IMR-90 (cell line): ENCODE measurements around the gene KIF3A. TPM values are rescaled to one million over a fixed set of nuclear protein-coding genes. Genes with fewer than 3 reads are reported as not detected.

Source experiments
- ATAC-seq: fragments of 200-7000 bp; cut with Tn5 transposase; 2 replicates; pipeline ENCODE4 v1.9.1; 2020; ENCODE audit warnings: low read depth, mild to moderate bottlenecking, moderate library complexity
- BruUV-seq: library from RNA; stranded (reverse); fragments of 400-500 nt; replicated peaks from 2 replicates; lab custom pipeline; 2021; lab: Mats Ljungman, UMichigan
- CTCF ChIA-PET: fragments of 300-600 bp; formaldehyde crosslinking; extraction: SDS; loops from one replicate; lab custom pipeline; 2021; ENCODE audit warnings: antibody characterized with exemption; lab: Yijun Ruan, JAX
- POLR2A ChIA-PET: fragments of 300-600 bp; sonication (Branson Sonifier 250); formaldehyde crosslinking; loops from one replicate; lab custom pipeline; 2022; ENCODE audit warnings: antibody characterized with exemption; ENCODE audit not compliant: unreplicated experiment; lab: Charles Lee
- DNase-seq: peaks from one replicate; pipeline ENCODE4 v3.0.0; 2013
- H2AFZ ChIP-seq: replicated peaks from 2 replicates; pipeline ENCODE3; 2013; ENCODE audit warnings: low read length, mild to moderate bottlenecking; ENCODE audit not compliant: poor library complexity
- H2AK5ac ChIP-seq: 2 replicates; pipeline ENCODE4 v1.6.1; 2013; ENCODE audit warnings: low read depth, low read length, inconsistent platforms
- H2AK9ac ChIP-seq: replicated peaks from 2 replicates; pipeline ENCODE3; 2013; ENCODE audit warnings: mild to moderate bottlenecking, low read depth, low read length, moderate library complexity; ENCODE audit not compliant: poor library complexity
- H2BK120ac ChIP-seq: 2 replicates; pipeline ENCODE4 v1.6.1; 2013; ENCODE audit warnings: low read depth, low read length, inconsistent platforms
- H2BK15ac ChIP-seq: 3 replicates; pipeline ENCODE4 v1.6.1; 2013; ENCODE audit warnings: low read depth, low read length, inconsistent platforms
- H2BK20ac ChIP-seq: 2 replicates; pipeline ENCODE4 v1.6.1; 2013; ENCODE audit warnings: low read depth, mild to moderate bottlenecking, inconsistent platforms, low read length, moderate library complexity
- H2BK5ac ChIP-seq: 2 replicates; pipeline ENCODE4 v1.6.1; 2013; ENCODE audit warnings: mild to moderate bottlenecking, low read depth, low read length, inconsistent platforms; ENCODE audit not compliant: poor library complexity, severe bottlenecking
- H3K14ac ChIP-seq: replicated peaks from 2 replicates; pipeline ENCODE4 v1.6.1; 2013; ENCODE audit warnings: low read depth, low read length, inconsistent platforms
- H3K18ac ChIP-seq: 2 replicates; pipeline ENCODE4 v1.6.1; 2013; ENCODE audit warnings: low read depth, low read length, control low read depth
- H3K23ac ChIP-seq: 2 replicates; pipeline ENCODE4 v1.6.1; 2013; ENCODE audit warnings: low read depth, low read length, inconsistent platforms
- H3K27ac ChIP-seq: 2 replicates; pipeline ENCODE4 v1.5.1; 2013; ENCODE audit warnings: mild to moderate bottlenecking, control low read depth, low read length; ENCODE audit not compliant: insufficient read depth
- H3K27me3 ChIP-seq: 2 replicates; pipeline ENCODE4 v1.6.1; 2013; ENCODE audit warnings: low read length; ENCODE audit not compliant: control insufficient read depth, insufficient read depth
- H3K36me3 ChIP-seq: 2 replicates; pipeline ENCODE4 v1.6.1; 2013; ENCODE audit warnings: low read length, mixed read lengths; ENCODE audit not compliant: control insufficient read depth, insufficient read depth
- H3K4ac ChIP-seq: 2 replicates; pipeline ENCODE4 v1.6.1; 2013; ENCODE audit warnings: low read depth, low read length, inconsistent platforms
- H3K4me1 ChIP-seq: 2 replicates; pipeline ENCODE4 v1.6.1; 2013; ENCODE audit warnings: low read length, mixed read lengths; ENCODE audit not compliant: control insufficient read depth, insufficient read depth
- H3K4me2 ChIP-seq: 2 replicates; pipeline ENCODE4 v1.6.1; 2013; ENCODE audit warnings: low read depth, mild to moderate bottlenecking, control low read depth, low read length, moderate library complexity
- H3K4me3 ChIP-seq: 2 replicates; pipeline ENCODE4 v1.5.1; 2013; ENCODE audit warnings: low read depth, mild to moderate bottlenecking, control low read depth, low read length, moderate library complexity; ENCODE audit not compliant: insufficient read depth
- H3K56ac ChIP-seq: 2 replicates; pipeline ENCODE4 v1.6.1; 2013; ENCODE audit warnings: low read length, inconsistent platforms; ENCODE audit not compliant: insufficient read depth; ENCODE audit errors: extremely low read depth
- H3K79me1 ChIP-seq, 2 experiments: 2 replicates each; pipeline ENCODE4 v1.6.1; 2013; ENCODE audit warnings: low read length in 2 of 2, inconsistent platforms in 1 of 2, low read depth in 1 of 2
- H3K9ac ChIP-seq: 2 replicates; pipeline ENCODE4 v1.6.1; 2013; ENCODE audit warnings: low read depth, low read length, control low read depth
- H3K9me1 ChIP-seq: 2 replicates; pipeline ENCODE4 v1.6.1; 2013; ENCODE audit warnings: low read length, inconsistent platforms; ENCODE audit not compliant: insufficient read depth
- H3K9me3 ChIP-seq: 2 replicates; pipeline ENCODE4 v1.6.1; 2013; ENCODE audit warnings: low read length; ENCODE audit not compliant: control insufficient read depth, insufficient read depth
- H4K20me1 ChIP-seq: 2 replicates; pipeline ENCODE4 v1.6.1; 2013; ENCODE audit warnings: low read length, inconsistent platforms; ENCODE audit not compliant: insufficient read depth
- H4K5ac ChIP-seq: 2 replicates; pipeline ENCODE4 v1.6.1; 2013; ENCODE audit warnings: mild to moderate bottlenecking, low read depth, low read length, control low read depth
- H4K8ac ChIP-seq, 2 experiments: 2 replicates each; pipeline ENCODE4 v1.6.1; 2013; ENCODE audit warnings: low read depth in 2 of 2, low read length in 2 of 2, control low read depth in 1 of 2, inconsistent platforms in 1 of 2
- H4K91ac ChIP-seq: 2 replicates; pipeline ENCODE4 v1.6.1; 2013; ENCODE audit warnings: low read depth, low read length, inconsistent platforms; ENCODE audit not compliant: insufficient read depth
- POLR2A ChIP-seq: IDR thresholded peaks from 2 replicates; pipeline ENCODE4 v1.6.1; 2012; ENCODE audit warnings: mild to moderate bottlenecking, low read depth, low read length
- RAD21 ChIP-seq: IDR thresholded peaks from 2 replicates; pipeline ENCODE4 v1.6.1; 2012; ENCODE audit warnings: low read length, improper control_type of control experiment
- WGBS, 2 experiments: methylation state at CpG; one replicate each; pipeline versions ENCODE4 v1.1.5 to v1.1.7; 2013; ENCODE audit warnings: missing lambda C conversion rate in 2 of 2; ENCODE audit not compliant: insufficient read length in 1 of 2; ENCODE audit errors: extremely low coverage in 2 of 2; 5-methylcytosine and 5-hydroxymethylcytosine counted together
- dilution Hi-C: fragments of 300-500 bp; cut with HindIII; formaldehyde crosslinking; loops from one replicate; pipeline ENCODE4 v1.14.3; 2018; ENCODE audit warnings: low sequenced_read_pairs; ENCODE audit not compliant: unreplicated experiment
- in situ Hi-C: fragments of 300-500 bp; cut with MboI; formaldehyde crosslinking; loops from 3 replicates; pipeline ENCODE4 v1.14.3; 2019; ENCODE audit warnings: low sequenced_read_pairs, inconsistent platforms, mixed read lengths
- intact Hi-C: fragments of 100-400 bp; cut with micrococcal nuclease; formaldehyde crosslinking; loops from 2 replicates; pipeline ENCODE4 v1.10.0; 2022
- polyA plus RNA-seq, 3 experiments: library from polyadenylated mRNA; depleted of rRNA; stranded (reverse); fragments of >200 nt; gene quantifications; 2 replicates each; pipeline ENCODE4 v1.2.3, GENCODE V29; 2012; ENCODE audit warnings: low replicate concordance in 1 of 3
- total RNA-seq: library from RNA; depleted of rRNA; stranded (reverse); fragments of >200 nt; gene quantifications from 2 replicates; pipeline ENCODE4 v1.2.3, GENCODE V29; 2012
- TF ChIP-seq, protein P1 (sequence below): fragments of 150-350 bp; IDR thresholded peaks from 2 replicates; pipeline ENCODE4 v1.6.1; 2017; ENCODE audit warnings: mild to moderate bottlenecking, antibody characterized with exemption, low read length, low read depth

The KIF3A gene
- total and polyA plus RNA-seq, 2 of the 4 experiments (the other 2 are of a cell fraction): 4.3 to 4.5 TPM

DNA sequence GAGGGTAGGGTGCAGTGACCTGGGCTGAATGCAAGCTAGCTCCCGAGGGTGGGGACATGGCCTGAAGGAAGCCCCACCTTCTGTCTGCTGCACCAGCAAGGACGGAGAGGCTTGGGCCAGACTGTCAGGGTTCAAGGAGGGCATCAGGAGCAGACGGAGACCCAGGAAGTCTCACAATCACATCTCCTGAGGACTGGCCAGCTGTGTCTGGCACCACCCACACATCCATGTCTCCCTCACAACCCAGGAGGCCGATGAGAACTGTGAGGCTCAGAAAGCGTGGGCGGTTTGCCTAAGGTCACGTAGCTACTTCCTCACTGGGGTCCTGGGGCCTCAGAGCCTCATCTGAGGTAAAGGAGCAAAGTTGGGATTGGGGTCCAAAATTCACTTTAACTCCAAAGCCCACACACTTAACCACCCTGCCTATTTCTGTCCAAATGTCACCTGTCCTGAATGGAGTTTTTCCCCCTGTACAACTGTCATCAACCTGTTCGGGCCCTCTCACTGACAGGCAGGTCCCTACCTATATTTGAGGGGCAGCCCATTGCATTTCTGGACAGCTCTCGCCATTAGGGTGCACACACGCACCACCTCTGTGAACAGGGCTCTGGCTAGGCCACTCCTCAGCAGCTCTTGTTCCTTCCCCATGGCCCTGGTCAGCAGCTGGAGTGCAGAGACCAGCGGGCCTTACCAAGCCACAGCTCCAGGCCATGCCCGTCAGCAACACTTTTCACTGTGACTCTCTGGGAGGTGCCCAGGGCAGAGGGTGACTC lies 75.9 kb downstream of the KIF3A start:
- H2BK20ac ChIP-seq: no peak overlapping the region
- no peak overlapping the region for H3K4me3 ChIP-seq
- H3K23ac ChIP-seq: no peak overlapping the region
- POLR2A ChIA-PET: no interaction called here
- no peak overlapping the region for H4K91ac ChIP-seq
- no peak for DNase-seq
- H4K20me1 ChIP-seq: no peaks in the 10 kb centered on the region
- no peak overlapping the region for H3K14ac ChIP-seq
- no peaks in the 10 kb centered on the region; the same call in 1 of the 2 replicates for H3K27me3 ChIP-seq
- intact Hi-C loops (loop anchor here (5.0 kb wide), 1 partner anchor 161 kb away; no protein-coding TSS in a partner anchor), dilution Hi-C loops (no loop called here), in situ Hi-C loops (no loop called here)
- CTCF ChIA-PET: no interaction called here
- no peak overlapping the region for H3K9ac ChIP-seq
- no peak overlapping the region for H3K56ac ChIP-seq
- no peak overlapping the region for H2BK5ac ChIP-seq
- no peak overlapping the region for H3K18ac ChIP-seq
- no peak overlapping the region for H2AK5ac ChIP-seq
- no peak overlapping the region for H3K4ac ChIP-seq
- H3K27ac ChIP-seq: no peak overlapping the region
- TF ChIP-seq, protein P1, sequence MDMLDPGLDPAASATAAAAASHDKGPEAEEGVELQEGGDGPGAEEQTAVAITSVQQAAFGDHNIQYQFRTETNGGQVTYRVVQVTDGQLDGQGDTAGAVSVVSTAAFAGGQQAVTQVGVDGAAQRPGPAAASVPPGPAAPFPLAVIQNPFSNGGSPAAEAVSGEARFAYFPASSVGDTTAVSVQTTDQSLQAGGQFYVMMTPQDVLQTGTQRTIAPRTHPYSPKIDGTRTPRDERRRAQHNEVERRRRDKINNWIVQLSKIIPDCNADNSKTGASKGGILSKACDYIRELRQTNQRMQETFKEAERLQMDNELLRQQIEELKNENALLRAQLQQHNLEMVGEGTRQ: no peak
- no peak for TF ChIP-seq POLR2A
- TF ChIP-seq RAD21: 0 out of 2 replicates have a peak, but pooled peaks have one; percentile 18
- peaks cover 3% of the 10 kb centered on the region; the same call in 1 of the 2 replicates for H3K4me1 ChIP-seq
- BruUV-seq: no TSS peak
- H4K5ac ChIP-seq: no peak overlapping the region
- H2BK120ac ChIP-seq: no peak overlapping the region
- no peak overlapping the region for H2AK9ac ChIP-seq
- no peak overlapping the region for H2AFZ ChIP-seq
- 83% methylated on average over 5 of the region's 12 CpGs; no CpG with 5 or more reads in 1 of the 2 experiments for WGBS, 2 experiments
- H3K36me3 ChIP-seq: no peaks in the 10 kb centered on the region
- H4K8ac ChIP-seq: no peak overlapping the region
- ATAC-seq: no peak
- no peak overlapping the region for H2BK15ac ChIP-seq
- H3K9me3 ChIP-seq: no peaks in the 10 kb centered on the region
- no peak overlapping the region for H3K4me2 ChIP-seq
- no peaks in the 10 kb centered on the region for H3K79me1 ChIP-seq
- H3K9me1 ChIP-seq: peaks cover 3% of the 10 kb centered on the region; the same call in 1 of the 2 replicates
